IPS DF 4.7 (cell line): ENCODE results near the gene RAP1GAP.

Experiments used
- DNase-seq: peaks from one replicate; pipeline ENCODE4 v3.0.0-alpha.2; 2013; ENCODE audit warnings: low spot score; ENCODE audit errors: extremely low read depth

The RAP1GAP gene

GRCh38 chr1:21626921-21627339, 42.2 kb downstream of the RAP1GAP start:
- DNase-seq, result no peak

GRCh38 chr1:21625390-21626190, 43.6 kb downstream of the RAP1GAP start:
- no peak for DNase-seq

GRCh38 chr1:21624571-21625389, 44.4 kb downstream of the RAP1GAP start:
- no peak for DNase-seq

- no peak for DNase-seq
These were observed 45.7 kb downstream of the RAP1GAP start for GRCh38 chr1:21623410-21623961.

- DNase-seq, result no peak
These were observed 46.5 kb downstream of the RAP1GAP start for GRCh38 chr1:21622466-21623315.

GRCh38 chr1:21621761-21622436, 47.3 kb downstream of the RAP1GAP start:
- DNase-seq, result no peak

- DNase-seq, result no peak
These were observed 48.1 kb downstream of the RAP1GAP start for GRCh38 chr1:21621051-21621450.

- DNase-seq, result no peak
These were observed 48.7 kb downstream of the RAP1GAP start for GRCh38 chr1:21620496-21620895.

- DNase-seq, result no peak
These were observed 49.1 kb downstream of the RAP1GAP start for GRCh38 chr1:21620011-21620410.

- no peak for DNase-seq
These were observed 49.7 kb downstream of the RAP1GAP start for GRCh38 chr1:21619375-21619947.

GRCh38 chr1:21618561-21619374, 50.4 kb downstream of the RAP1GAP start:
- no peak for DNase-seq

- no peak for DNase-seq
These were observed 51.1 kb downstream of the RAP1GAP start for GRCh38 chr1:21618059-21618458.

GRCh38 chr1:21617126-21617738, 51.9 kb downstream of the RAP1GAP start:
- no peak for DNase-seq

GRCh38 chr1:21616372-21616771, 52.8 kb downstream of the RAP1GAP start:
- no peak for DNase-seq

- DNase-seq, result no peak
These were observed 54.6 kb downstream of the RAP1GAP start for GRCh38 chr1:21614419-21615115.

- DNase-seq, result no peak
These were observed 55.9 kb downstream of the RAP1GAP start for GRCh38 chr1:21613072-21613867.

- DNase-seq, result no peak
These were observed 57.1 kb downstream of the RAP1GAP start for GRCh38 chr1:21612057-21612456.
